Suprapubic skin (tissue), 4 donors: Measurements from ENCODE around the gene PTPRA.

ENCODE experiments used
- CTCF ChIP-seq, 2 donors: fragments of 200-600 bp in 1 of 2; fragments of 450-650 bp in 1 of 2; sonication (generic) in 1 of 2; IDR thresholded peaks; one replicate each; pipeline ENCODE4 v1.5.1; 2016 to 2019; ENCODE audit warnings: antibody characterized with exemption in 2 of 2, mild to moderate bottlenecking in 1 of 2, moderate library complexity in 1 of 2
- EP300 ChIP-seq: sonication (generic); formaldehyde crosslinking; IDR thresholded peaks from one replicate; pipeline ENCODE4 v1.6.1; 2017; ENCODE audit warnings: antibody characterized with exemption
- POLR2A ChIP-seq, 2 donors: fragments of 450-650 bp; IDR thresholded peaks; one replicate each; pipeline ENCODE4 v1.6.1; 2017; ENCODE audit warnings: antibody characterized with exemption in 2 of 2, mild to moderate bottlenecking in 2 of 2, moderate library complexity in 2 of 2
- POLR2AphosphoS5 ChIP-seq, 3 donors: sonication (generic); formaldehyde crosslinking; IDR thresholded peaks; one replicate each; pipeline ENCODE4 v1.6.1; 2017; ENCODE audit warnings: antibody characterized with exemption in 3 of 3

GRCh38 chr20:2894221-2894620 lies 20.9 kb downstream of the PTPRA start:
- TF ChIP-seq CTCF (IDR thresholded peaks at IDR 0.05): no peak
- TF ChIP-seq POLR2A (IDR thresholded peaks at IDR 0.05): no peak
- no peak for TF ChIP-seq EP300
- TF ChIP-seq POLR2AphosphoS5 (IDR thresholded peaks at IDR 0.05): no peak
